Measurements from ENCODE around the gene TEKTIP1.

The TEKTIP1 gene

GRCh38 chr19:3500429-3501101, 38.4 kb upstream of the TEKTIP1 start, which contains the start of gene DOHH:
Gene DOHH, minus strand, starts transcription at chr19:3500674. Its CDS starts 3,860 bp downstream, at chr19:3496814.
- Histone ChIP-seq H3K23ac (ENCODE audit: low read depth, low read length, poor library complexity) (peak within 1 kb of the TSS; percentile 90), H2BK120ac (ENCODE audit: low read depth, low read length) (no peak within 1 kb of the TSS), H3K9ac (ENCODE audit: low read depth, low read length, poor library complexity) (peak within 1 kb of the TSS; percentile 93), H3K4me3 (ENCODE audit: low read length in 2 of 2) (peak within 1 kb of the TSS; percentile 65 to 93), H2BK5ac (ENCODE audit: low read length) (peak within 1 kb of the TSS; percentile 98), H3K36me3 (replicated peaks in 1 of 2; ENCODE audit: control insufficient read depth in 2 of 2, insufficient read depth in 2 of 2, low read length in 2 of 2) (peaks cover 8 to 19% of the 10 kb centered on the region in 2 donors), H3K27ac (replicated peaks; ENCODE audit: low read length) (peak within 1 kb of the TSS; percentile 62), H2AFZ (ENCODE audit: low read length) (peak within 1 kb of the TSS; percentile 96), H4K8ac (ENCODE audit: low read depth, low read length) (no peak within 1 kb of the TSS), H2AK5ac (ENCODE audit: low read depth, low read length) (peak within 1 kb of the TSS; percentile 30), H3K79me1 (ENCODE audit: low read depth, low read length) (peaks cover 5% of the 10 kb centered on the region), H3K4ac (ENCODE audit: low read length) (no peak within 1 kb of the TSS), H3K14ac (ENCODE audit: low read length) (peak within 1 kb of the TSS; percentile 2), H3K27me3 (ENCODE audit: control insufficient read depth in 3 of 3, insufficient read depth in 3 of 3, low read depth in 1 of 3, low read length in 3 of 3) (no peaks in the 10 kb centered on the region), H3K4me1 (ENCODE audit: control insufficient read depth in 2 of 2, insufficient read depth in 1 of 2, low read depth in 1 of 2, low read length in 2 of 2) (peaks cover 3 to 8% of the 10 kb centered on the region in 2 donors), H4K91ac (ENCODE audit: low read depth, low read length, poor library complexity) (peak within 1 kb of the TSS; percentile 56), H3K18ac (ENCODE audit: low read length) (peak within 1 kb of the TSS; percentile 99), H2BK12ac (ENCODE audit: low read length) (no peak within 1 kb of the TSS), H3K9me3 (replicated peaks in 1 of 2; ENCODE audit: control insufficient read depth in 2 of 2, insufficient read depth in 1 of 2, low read depth in 1 of 2, low read length in 2 of 2) (peaks cover 0 to 2% of the 10 kb centered on the region in 2 donors), H3K4me2 (ENCODE audit: insufficient read depth, low read length, poor library complexity, severe bottlenecking) (peak within 1 kb of the TSS; percentile 92), H2BK15ac (ENCODE audit: low read length) (peak within 1 kb of the TSS; percentile 4)
- WGBS, 2 donors (ENCODE audit: extremely low coverage in 2 of 2, insufficient read length in 2 of 2, insufficient replicate concordance in 1 of 2) = no CpG with 5 or more reads among the region's 52 CpGs
- DNase-seq (ENCODE audit: low spot score) = peak; percentile 93

- peaks cover 0 to 2% of the 10 kb centered on the region in 2 donors for H3K9me3 ChIP-seq (replicated peaks in 1 of 2; ENCODE audit: control insufficient read depth in 2 of 2, insufficient read depth in 1 of 2, low read depth in 1 of 2, low read length in 2 of 2)
- no peak overlapping the region for H2BK120ac ChIP-seq (ENCODE audit: low read depth, low read length)
- no peak overlapping the region for H3K23ac ChIP-seq (ENCODE audit: low read depth, low read length, poor library complexity)
- WGBS, 2 donors (ENCODE audit: extremely low coverage in 2 of 2, insufficient read length in 2 of 2, insufficient replicate concordance in 1 of 2) = no CpG with 5 or more reads among the region's 3 CpGs
- peaks cover 2 to 7% of the 10 kb centered on the region in 2 donors for H3K36me3 ChIP-seq (replicated peaks in 1 of 2; ENCODE audit: control insufficient read depth in 2 of 2, insufficient read depth in 2 of 2, low read length in 2 of 2)
- H2BK15ac ChIP-seq (ENCODE audit: low read length) = no peak overlapping the region
- H3K4me2 ChIP-seq (ENCODE audit: insufficient read depth, low read length, poor library complexity, severe bottlenecking) = no peak overlapping the region
- H3K4me1 ChIP-seq (ENCODE audit: control insufficient read depth in 2 of 2, insufficient read depth in 1 of 2, low read depth in 1 of 2, low read length in 2 of 2) = peaks cover 5 to 8% of the 10 kb centered on the region in 2 donors
- no peak overlapping the region for H2AFZ ChIP-seq (ENCODE audit: low read length)
- no peak overlapping the region for H2BK5ac ChIP-seq (ENCODE audit: low read length)
- H3K4ac ChIP-seq (ENCODE audit: low read length) = no peak overlapping the region
- H3K9ac ChIP-seq (ENCODE audit: low read depth, low read length, poor library complexity) = no peak overlapping the region
- H3K79me1 ChIP-seq (ENCODE audit: low read depth, low read length) = peaks cover 9% of the 10 kb centered on the region
- H4K8ac ChIP-seq (ENCODE audit: low read depth, low read length) = no peak overlapping the region
- H3K27me3 ChIP-seq (ENCODE audit: control insufficient read depth in 3 of 3, insufficient read depth in 3 of 3, low read depth in 1 of 3, low read length in 3 of 3) = no peaks in the 10 kb centered on the region
- no peak for DNase-seq (ENCODE audit: low spot score)
- no peak overlapping the region for H4K91ac ChIP-seq (ENCODE audit: low read depth, low read length, poor library complexity)
- no peak overlapping the region for H2BK12ac ChIP-seq (ENCODE audit: low read length)
- H2AK5ac ChIP-seq (ENCODE audit: low read depth, low read length) = no peak overlapping the region
- H3K18ac ChIP-seq (ENCODE audit: low read length) = no peak overlapping the region
- H3K27ac ChIP-seq (replicated peaks; ENCODE audit: low read length) = no peak overlapping the region
- no peak overlapping the region for H3K14ac ChIP-seq (ENCODE audit: low read length)
- H3K4me3 ChIP-seq (ENCODE audit: low read length in 2 of 2) = no peak overlapping the region
Measured at GRCh38 chr19:3501780-3502179, 37.2 kb upstream of the TEKTIP1 start.

DNA sequence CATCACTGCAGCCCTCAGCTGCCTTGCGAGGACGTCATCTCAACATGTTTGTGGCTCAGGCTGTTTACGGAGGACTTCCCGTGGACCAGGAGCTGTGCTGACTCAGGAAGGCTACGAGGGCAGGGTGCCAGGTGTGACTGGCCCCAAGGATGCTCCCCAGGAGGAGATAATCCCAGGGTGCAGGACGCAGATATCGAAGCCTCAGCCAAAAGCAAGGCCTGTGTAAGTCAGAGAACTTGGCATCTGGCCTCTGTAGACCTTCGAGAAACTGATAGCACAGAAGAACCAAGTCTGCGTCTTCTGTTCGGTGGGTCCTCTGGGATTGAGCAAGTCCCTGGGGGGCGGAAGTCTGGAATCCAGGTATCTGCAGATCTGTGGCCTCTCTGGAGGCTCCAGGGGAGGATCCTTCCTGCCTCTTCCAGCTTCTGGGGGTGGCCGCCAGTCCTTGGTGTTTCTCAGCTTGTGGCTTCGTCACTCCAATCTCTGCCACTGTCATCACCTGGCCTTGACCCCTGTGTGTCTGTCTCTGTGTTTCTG, 35.9 kb upstream of the TEKTIP1 start:
- H2BK12ac ChIP-seq (ENCODE audit: low read length) = peak overlapping the region; percentile 14
- WGBS, 2 donors (ENCODE audit: extremely low coverage in 2 of 2, insufficient read length in 2 of 2, insufficient replicate concordance in 1 of 2) = no CpG with 5 or more reads among the region's 13 CpGs

DNA sequence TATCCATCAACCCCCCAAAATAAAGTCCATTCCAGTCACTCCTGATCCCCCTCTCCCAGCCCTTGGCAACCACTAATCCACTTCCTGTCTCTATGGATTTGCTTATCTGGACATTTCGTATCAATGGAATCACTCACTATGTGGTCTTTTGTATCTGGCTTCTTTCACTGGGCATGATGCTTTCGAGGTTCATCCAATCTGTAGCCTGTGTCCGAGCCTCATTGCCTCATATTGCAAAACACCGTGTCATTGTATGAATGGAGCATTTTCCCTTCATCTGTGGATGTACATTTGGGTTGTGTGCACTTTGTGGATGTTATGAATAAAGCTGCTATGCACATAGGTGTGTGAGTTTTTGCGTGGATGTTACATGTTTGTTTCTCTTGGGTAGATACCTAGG, 34.2 kb upstream of the TEKTIP1 start:
- Histone ChIP-seq H3K36me3 (replicated peaks in 1 of 2; ENCODE audit: control insufficient read depth in 2 of 2, insufficient read depth in 2 of 2, low read length in 2 of 2) (peaks cover 12 to 20% of the 10 kb centered on the region in 2 donors), H2AFZ (ENCODE audit: low read length) (no peak overlapping the region), H3K27me3 (ENCODE audit: control insufficient read depth in 3 of 3, insufficient read depth in 3 of 3, low read depth in 1 of 3, low read length in 3 of 3) (no peaks in the 10 kb centered on the region), H3K4me3 (ENCODE audit: low read length in 2 of 2) (no peak overlapping the region), H4K91ac (ENCODE audit: low read depth, low read length, poor library complexity) (no peak overlapping the region), H3K14ac (ENCODE audit: low read length) (no peak overlapping the region), H2BK120ac (ENCODE audit: low read depth, low read length) (no peak overlapping the region), H3K23ac (ENCODE audit: low read depth, low read length, poor library complexity) (no peak overlapping the region), H3K18ac (ENCODE audit: low read length) (no peak overlapping the region), H3K4me2 (ENCODE audit: insufficient read depth, low read length, poor library complexity, severe bottlenecking) (no peak overlapping the region), H3K79me1 (ENCODE audit: low read depth, low read length) (peaks cover 29% of the 10 kb centered on the region), H2BK5ac (ENCODE audit: low read length) (no peak overlapping the region), H3K27ac (replicated peaks; ENCODE audit: low read length) (no peak overlapping the region), H4K8ac (ENCODE audit: low read depth, low read length) (no peak overlapping the region), H2AK5ac (ENCODE audit: low read depth, low read length) (no peak overlapping the region), H2BK12ac (ENCODE audit: low read length) (no peak overlapping the region), H3K4ac (ENCODE audit: low read length) (no peak overlapping the region), H3K9ac (ENCODE audit: low read depth, low read length, poor library complexity) (no peak overlapping the region), H3K4me1 (ENCODE audit: control insufficient read depth in 2 of 2, insufficient read depth in 1 of 2, low read depth in 1 of 2, low read length in 2 of 2) (peaks cover 9 to 14% of the 10 kb centered on the region in 2 donors), H2BK15ac (ENCODE audit: low read length) (no peak overlapping the region), H3K9me3 (replicated peaks in 1 of 2; ENCODE audit: control insufficient read depth in 2 of 2, insufficient read depth in 1 of 2, low read depth in 1 of 2, low read length in 2 of 2) (peaks cover 0 to 2% of the 10 kb centered on the region in 2 donors)
- no CpG with 5 or more reads among the region's 5 CpGs for WGBS, 2 donors (ENCODE audit: extremely low coverage in 2 of 2, insufficient read length in 2 of 2, insufficient replicate concordance in 1 of 2)
- DNase-seq (ENCODE audit: low spot score) = no peak

More for the DNA sequence above, 35.9 kb upstream of the TEKTIP1 start:
- Histone ChIP-seq H3K14ac (ENCODE audit: low read length) (no peak overlapping the region), H4K8ac (ENCODE audit: low read depth, low read length) (no peak overlapping the region), H3K27ac (replicated peaks; ENCODE audit: low read length) (no peak overlapping the region), H2BK120ac (ENCODE audit: low read depth, low read length) (no peak overlapping the region), H3K4ac (ENCODE audit: low read length) (no peak overlapping the region), H3K4me1 (ENCODE audit: control insufficient read depth in 2 of 2, insufficient read depth in 1 of 2, low read depth in 1 of 2, low read length in 2 of 2) (peaks cover 9 to 16% of the 10 kb centered on the region in 2 donors), H3K9ac (ENCODE audit: low read depth, low read length, poor library complexity) (no peak overlapping the region), H3K23ac (ENCODE audit: low read depth, low read length, poor library complexity) (no peak overlapping the region), H3K18ac (ENCODE audit: low read length) (no peak overlapping the region), H2AK5ac (ENCODE audit: low read depth, low read length) (no peak overlapping the region), H3K27me3 (ENCODE audit: control insufficient read depth in 3 of 3, insufficient read depth in 3 of 3, low read depth in 1 of 3, low read length in 3 of 3) (no peaks in the 10 kb centered on the region), H3K79me1 (ENCODE audit: low read depth, low read length) (peaks cover 17% of the 10 kb centered on the region), H2BK5ac (ENCODE audit: low read length) (no peak overlapping the region), H3K4me3 (ENCODE audit: low read length in 2 of 2) (no peak overlapping the region), H2BK15ac (ENCODE audit: low read length) (peak overlapping the region; percentile 91), H4K91ac (ENCODE audit: low read depth, low read length, poor library complexity) (no peak overlapping the region), H3K9me3 (replicated peaks in 1 of 2; ENCODE audit: control insufficient read depth in 2 of 2, insufficient read depth in 1 of 2, low read depth in 1 of 2, low read length in 2 of 2) (peaks cover 0 to 2% of the 10 kb centered on the region in 2 donors), H2AFZ (ENCODE audit: low read length) (peak overlapping the region; percentile 69), H3K36me3 (replicated peaks in 1 of 2; ENCODE audit: control insufficient read depth in 2 of 2, insufficient read depth in 2 of 2, low read length in 2 of 2) (peaks cover 0 to 5% of the 10 kb centered on the region in 2 donors), H3K4me2 (ENCODE audit: insufficient read depth, low read length, poor library complexity, severe bottlenecking) (no peak overlapping the region)
- DNase-seq (ENCODE audit: low spot score) = no peak

Data from neuronal stem cell (in vitro differentiated cells).